ENCODE measurements around the gene CTDNEP1. TPM values are rescaled to one million over a fixed set of nuclear protein-coding genes. Genes with fewer than 3 reads are reported as not detected.

Gene CTDNEP1
- total RNA-seq, 2 experiments from 2014 or later, result 147 to 152 TPM

DNA sequence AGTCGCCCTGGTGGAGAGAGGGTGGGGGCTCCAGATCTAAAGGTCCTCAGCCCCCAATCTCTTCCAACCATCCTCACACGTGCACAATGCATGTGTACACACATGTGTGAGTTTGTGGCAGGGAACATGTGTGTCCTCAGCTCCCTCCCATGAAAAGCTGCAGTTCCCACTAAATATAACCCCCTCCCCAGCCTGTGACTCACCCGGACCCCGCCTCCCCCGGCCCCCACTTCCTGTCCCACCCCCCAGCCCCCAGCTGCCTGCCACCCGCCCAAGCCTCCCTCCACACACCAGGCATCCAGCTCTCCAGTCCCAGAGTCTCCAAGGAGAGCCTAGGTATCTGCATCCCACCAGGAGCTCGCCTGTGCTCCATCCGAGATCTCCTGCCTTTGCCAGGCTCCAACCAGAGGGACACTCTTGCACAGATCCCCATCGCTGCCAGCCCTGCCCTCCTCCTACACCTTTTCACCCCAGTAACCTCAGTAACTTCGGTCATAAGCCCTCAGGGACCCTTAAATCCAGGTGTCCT is 35.8 kb downstream of the CTDNEP1 start:
- CTCF ChIA-PET, result interaction anchor here (0.8 to 1.2 kb wide), 3 partner anchors 39 to 170 kb away, joined by 3 to 4 read pairs (median 4); no protein-coding TSS in a partner anchor
- Mint-ChIP-seq H3K4me3 (peak overlapping the region; percentile 88), H3K27ac (no peak overlapping the region), H3K4me1 (ENCODE audit: low read depth) (peaks cover 57% of the 10 kb centered on the region), H3K36me3 (ENCODE audit: low read depth) (peaks cover 1% of the 10 kb centered on the region), H3K27me3 (ENCODE audit: low read depth) (no peaks in the 10 kb centered on the region), H3K9me3 (no peaks in the 10 kb centered on the region)
- peak; percentile 23 for DNase-seq
- intact Hi-C loops (cut with micrococcal nuclease), result loop anchor here (1.0 to 5.0 kb wide), 4 partner anchors 24 to 187 kb away; partner anchors contain the start of genes EIF5A, PHF23 and TMEM256

- Mint-ChIP-seq H3K9me3 (no peaks in the 10 kb centered on the region), H3K4me1 (ENCODE audit: low read depth) (peaks cover 52% of the 10 kb centered on the region), H3K27ac (peak overlapping the region; percentile 47), H3K27me3 (ENCODE audit: low read depth) (no peaks in the 10 kb centered on the region), H3K36me3 (ENCODE audit: low read depth) (peaks cover 1% of the 10 kb centered on the region), H3K4me3 (peak overlapping the region; percentile 88)
- DNase-seq, result no peak
- CTCF ChIA-PET, result interaction anchor here (0.8 to 1.2 kb wide), 2 partner anchors 38 to 41 kb away, joined by 3 to 4 read pairs; no protein-coding TSS in a partner anchor
- intact Hi-C loops (cut with micrococcal nuclease), result loop anchor here (1.0 to 5.0 kb wide), 4 partner anchors 24 to 187 kb away; partner anchors contain the start of genes EIF5A, PHF23 and TMEM256
These were observed 36.3 kb downstream of the CTDNEP1 start for GRCh38 chr17:7215136-7215638.

- Mint-ChIP-seq H3K9me3 (no peaks in the 10 kb centered on the region), H3K4me1 (ENCODE audit: low read depth) (peaks cover 52% of the 10 kb centered on the region), H3K27me3 (ENCODE audit: low read depth) (no peaks in the 10 kb centered on the region), H3K4me3 (peak overlapping the region; percentile 88), H3K36me3 (ENCODE audit: low read depth) (no peaks in the 10 kb centered on the region), H3K27ac (peak overlapping the region; percentile 92)
- DNase-seq, result peak; percentile 100
- intact Hi-C loops (cut with micrococcal nuclease), result loop anchor here (1.0 to 5.0 kb wide), 8 partner anchors 9 to 188 kb away; partner anchors contain the start of genes DVL2, EIF5A, ELP5 and NEURL4
- CTCF ChIA-PET, result interaction anchor here (0.6 to 1.2 kb wide), 4 partner anchors 41 to 286 kb away, joined by 3 to 5 read pairs (median 4); no protein-coding TSS in a partner anchor
These were observed 37.0 kb downstream of the CTDNEP1 start for GRCh38 chr17:7214300-7215135.

- peak overlapping the region; percentile 92 for H3K27ac Mint-ChIP-seq
- H3K9me3 Mint-ChIP-seq, result no peaks in the 10 kb centered on the region
- H3K4me1 Mint-ChIP-seq (ENCODE audit: low read depth), result peaks cover 45% of the 10 kb centered on the region
- peak overlapping the region; percentile 88 for H3K4me3 Mint-ChIP-seq
- H3K27me3 Mint-ChIP-seq (ENCODE audit: low read depth), result no peaks in the 10 kb centered on the region
- CTCF ChIA-PET, result interaction anchor here (0.6 to 0.9 kb wide), 4 partner anchors 72 to 323 kb away, joined by 3 to 5 read pairs (median 4); no protein-coding TSS in a partner anchor
- no peaks in the 10 kb centered on the region for H3K36me3 Mint-ChIP-seq (ENCODE audit: low read depth)
- DNase-seq, result peak; percentile 80
- intact Hi-C loops (cut with micrococcal nuclease), result loop anchor here (1.0 to 2.0 kb wide), 6 partner anchors 9 to 167 kb away; partner anchors contain the start of genes DVL2, EIF5A, ELP5 and NEURL4
These were observed 37.6 kb downstream of the CTDNEP1 start for GRCh38 chr17:7213895-7214299.

DNA sequence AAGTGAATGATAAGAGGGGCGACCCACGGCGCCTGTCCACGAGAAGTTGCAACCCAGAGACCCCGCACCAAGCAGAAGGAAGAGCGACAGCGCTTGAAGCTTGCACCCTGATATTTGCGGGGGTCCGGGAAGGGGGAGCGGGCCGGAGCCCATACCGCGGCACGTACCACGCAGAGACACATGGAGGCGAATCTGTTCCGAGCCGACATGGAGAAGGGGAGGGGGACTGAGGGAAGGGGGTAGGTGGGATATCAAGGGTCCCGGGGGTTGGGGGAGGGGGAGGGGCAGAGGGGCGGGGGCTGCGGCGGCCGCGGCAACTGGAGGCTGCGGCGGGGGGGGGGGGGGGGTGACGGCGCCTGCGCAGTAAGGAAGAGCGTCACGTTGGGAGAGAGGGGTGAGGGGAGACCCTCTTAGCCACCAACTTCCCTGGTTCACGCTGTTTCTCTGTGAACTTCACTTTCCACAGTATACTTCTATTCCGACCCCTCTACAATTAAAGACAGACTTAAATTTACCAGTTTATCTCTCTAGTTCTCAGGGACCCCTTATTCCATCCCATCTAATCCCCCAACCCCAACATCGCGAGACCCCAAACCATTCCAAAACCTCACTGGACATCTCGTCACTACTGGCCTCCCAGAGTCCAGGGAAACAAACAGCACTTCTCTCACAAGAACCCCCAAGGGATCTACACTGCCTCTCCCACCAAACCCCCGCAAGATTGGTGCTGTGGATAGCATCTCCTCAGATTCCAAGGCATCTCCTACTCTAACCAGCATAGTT is 39.9 kb downstream of the CTDNEP1 start:
- Mint-ChIP-seq H3K36me3 (ENCODE audit: low read depth) (no peaks in the 10 kb centered on the region), H3K4me3 (no peak overlapping the region), H3K4me1 (ENCODE audit: low read depth) (peaks cover 30% of the 10 kb centered on the region), H3K9me3 (no peaks in the 10 kb centered on the region), H3K27ac (no peak overlapping the region), H3K27me3 (ENCODE audit: low read depth) (no peaks in the 10 kb centered on the region)
- DNase-seq, result no peak
- intact Hi-C loops (cut with micrococcal nuclease), result no loop called here
- CTCF ChIA-PET, result no interaction called here

DNA sequence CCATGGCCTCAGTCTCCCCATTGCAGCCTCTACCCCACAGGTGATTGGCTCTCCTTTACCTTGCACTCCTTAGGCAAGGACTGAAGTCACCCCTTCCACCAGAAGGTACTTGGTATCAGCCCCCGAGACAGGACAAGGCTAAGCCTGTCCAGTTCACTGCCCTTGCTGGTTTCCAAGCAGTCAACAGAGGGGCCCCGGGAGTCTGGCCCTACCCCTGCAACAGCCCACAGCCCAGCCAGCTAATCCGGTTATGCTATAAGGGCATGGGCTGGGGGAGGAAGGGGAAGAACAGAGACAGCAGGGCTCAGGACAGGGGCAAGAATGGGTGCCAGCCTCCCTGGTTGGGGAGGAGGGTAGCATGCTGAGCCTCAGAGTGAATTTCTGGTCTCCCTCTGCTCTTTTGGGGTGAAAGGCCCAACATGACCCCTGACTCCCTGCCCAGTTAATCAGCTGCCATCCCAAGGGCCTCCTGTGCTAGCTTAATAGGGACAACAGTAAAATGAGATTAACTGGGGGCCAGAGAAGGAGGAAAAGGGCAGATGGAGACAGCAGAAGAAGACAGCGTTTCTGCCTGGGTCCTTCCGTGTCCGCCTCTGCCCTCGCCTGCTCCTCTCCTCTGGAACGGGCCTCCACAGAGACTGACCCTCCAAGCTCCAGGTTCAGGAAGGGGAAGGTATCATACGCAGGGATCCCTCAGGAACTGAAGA is 42.6 kb downstream of the CTDNEP1 start:
- no peak overlapping the region for H3K27ac Mint-ChIP-seq
- CTCF ChIA-PET, result no interaction called here
- H3K36me3 Mint-ChIP-seq (ENCODE audit: low read depth), result no peaks in the 10 kb centered on the region
- no peak overlapping the region for H3K4me3 Mint-ChIP-seq
- H3K9me3 Mint-ChIP-seq, result no peaks in the 10 kb centered on the region
- peaks cover 32% of the 10 kb centered on the region for H3K4me1 Mint-ChIP-seq (ENCODE audit: low read depth)
- no peaks in the 10 kb centered on the region for H3K27me3 Mint-ChIP-seq (ENCODE audit: low read depth)
- intact Hi-C loops (cut with micrococcal nuclease), result no loop called here
- DNase-seq, result no peak

DNA sequence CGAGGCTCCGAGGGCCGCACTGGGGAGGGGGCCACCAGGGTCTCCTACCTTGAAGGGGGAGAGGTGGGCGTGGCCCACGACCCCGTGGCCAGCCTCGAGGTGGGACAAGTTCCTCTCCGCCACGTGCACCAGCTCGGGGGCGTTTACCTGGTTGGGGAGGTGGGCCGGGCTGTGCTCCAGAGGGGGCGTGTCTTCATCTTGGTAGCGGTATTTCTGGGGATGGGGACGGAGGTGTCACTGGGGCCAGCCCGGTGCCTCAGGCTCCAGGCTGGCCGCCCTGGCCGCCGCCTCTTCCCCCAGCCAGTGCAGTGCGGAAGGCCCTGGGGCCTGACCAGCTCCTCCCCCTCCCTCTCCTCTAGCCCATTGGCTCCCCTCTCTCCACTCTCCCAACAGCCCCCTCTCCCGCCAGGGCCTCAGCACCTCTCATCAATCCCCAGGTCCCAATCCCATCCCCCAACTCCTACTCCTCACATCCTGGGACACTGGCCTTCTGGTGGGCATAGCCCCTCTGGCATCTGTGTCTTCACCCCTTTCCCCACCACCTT is 43.4 kb downstream of the CTDNEP1 start:
- CTCF ChIA-PET, result no interaction called here
- Mint-ChIP-seq H3K4me1 (ENCODE audit: low read depth) (peaks cover 31% of the 10 kb centered on the region), H3K36me3 (ENCODE audit: low read depth) (no peaks in the 10 kb centered on the region), H3K9me3 (no peaks in the 10 kb centered on the region), H3K4me3 (no peak overlapping the region), H3K27me3 (ENCODE audit: low read depth) (no peaks in the 10 kb centered on the region), H3K27ac (no peak overlapping the region)
- intact Hi-C loops (cut with micrococcal nuclease), result no loop called here
- DNase-seq, result no peak

GRCh38 chr17:7207120-7208001 is 44.2 kb downstream of the CTDNEP1 start:
- Mint-ChIP-seq H3K9me3 (no peaks in the 10 kb centered on the region), H3K36me3 (ENCODE audit: low read depth) (no peaks in the 10 kb centered on the region), H3K27me3 (ENCODE audit: low read depth) (no peaks in the 10 kb centered on the region), H3K4me1 (ENCODE audit: low read depth) (peaks cover 31% of the 10 kb centered on the region), H3K4me3 (no peak overlapping the region), H3K27ac (no peak overlapping the region)
- intact Hi-C loops (cut with micrococcal nuclease), result no loop called here
- CTCF ChIA-PET, result interaction anchor here (0.6 kb wide), 1 partner anchor 32 kb away, joined by 3 read pairs; the partner anchor contains the start of gene PHF23
- DNase-seq, result no peak

DNA sequence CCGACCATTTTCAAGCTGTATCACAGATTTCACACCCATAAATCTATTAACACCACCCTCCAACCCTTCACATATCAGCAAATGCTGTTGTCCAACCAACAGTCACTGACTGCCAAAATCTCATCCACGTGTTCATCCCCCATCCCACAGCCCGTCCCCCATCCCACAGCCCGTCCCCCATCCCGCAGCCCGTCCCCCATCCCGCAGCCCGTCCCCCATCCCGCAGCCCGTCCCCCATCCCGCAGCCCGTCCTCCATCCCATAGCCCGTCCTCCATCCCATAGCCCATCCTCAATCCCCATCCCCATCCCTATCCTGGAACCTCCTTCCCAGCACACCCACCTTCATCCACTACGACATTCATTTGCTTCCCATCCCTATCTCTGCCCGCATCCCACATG is 46.0 kb downstream of the CTDNEP1 start:
- intact Hi-C loops (cut with micrococcal nuclease), result loop anchor here (1.0 kb wide), 1 partner anchor 9 kb away; no protein-coding TSS in a partner anchor
- H3K27me3 Mint-ChIP-seq (ENCODE audit: low read depth), result no peaks in the 10 kb centered on the region
- no peaks in the 10 kb centered on the region for H3K36me3 Mint-ChIP-seq (ENCODE audit: low read depth)
- H3K9me3 Mint-ChIP-seq, result no peaks in the 10 kb centered on the region
- peak overlapping the region; percentile 70 for H3K4me3 Mint-ChIP-seq
- peak overlapping the region; percentile 85 for H3K27ac Mint-ChIP-seq
- peaks cover 31% of the 10 kb centered on the region for H3K4me1 Mint-ChIP-seq (ENCODE audit: low read depth)
- CTCF ChIA-PET, result no interaction called here
- DNase-seq, result no peak

- peak; percentile 96 for DNase-seq
- no peaks in the 10 kb centered on the region for H3K27me3 Mint-ChIP-seq (ENCODE audit: low read depth)
- intact Hi-C loops (cut with micrococcal nuclease), result loop anchor here (1.0 kb wide), 1 partner anchor 9 kb away; no protein-coding TSS in a partner anchor
- H3K4me1 Mint-ChIP-seq (ENCODE audit: low read depth), result peaks cover 28% of the 10 kb centered on the region
- H3K36me3 Mint-ChIP-seq (ENCODE audit: low read depth), result no peaks in the 10 kb centered on the region
- H3K4me3 Mint-ChIP-seq, result peak overlapping the region; percentile 70
- CTCF ChIA-PET, result interaction anchor here (1.0 kb wide), 1 partner anchor 28 kb away, joined by 4 read pairs; no protein-coding TSS in a partner anchor
- H3K9me3 Mint-ChIP-seq, result no peaks in the 10 kb centered on the region
- H3K27ac Mint-ChIP-seq, result peak overlapping the region; percentile 85
These were observed 46.6 kb downstream of the CTDNEP1 start for GRCh38 chr17:7204828-7205461.
